OCI-LY3 (cell line): ENCODE results near the gene ASXL3.

Experiments used
- EZH2phosphoT487 ChIP-seq: fragments of 200-600 bp; shearing (Covaris generic); IDR thresholded peaks from 2 replicates; pipeline ENCODE4 v1.6.1; 2018; ENCODE audit warnings: antibody characterized with exemption, mixed run types, low read depth
- TF ChIP-seq, protein P1 (sequence below): fragments of 200-600, 300-600 bp; sonication (generic); IDR thresholded peaks from 2 replicates; pipeline ENCODE4 v1.5.1; 2014; ENCODE audit warnings: antibody characterized with exemption, low read length, low read depth

DNA sequence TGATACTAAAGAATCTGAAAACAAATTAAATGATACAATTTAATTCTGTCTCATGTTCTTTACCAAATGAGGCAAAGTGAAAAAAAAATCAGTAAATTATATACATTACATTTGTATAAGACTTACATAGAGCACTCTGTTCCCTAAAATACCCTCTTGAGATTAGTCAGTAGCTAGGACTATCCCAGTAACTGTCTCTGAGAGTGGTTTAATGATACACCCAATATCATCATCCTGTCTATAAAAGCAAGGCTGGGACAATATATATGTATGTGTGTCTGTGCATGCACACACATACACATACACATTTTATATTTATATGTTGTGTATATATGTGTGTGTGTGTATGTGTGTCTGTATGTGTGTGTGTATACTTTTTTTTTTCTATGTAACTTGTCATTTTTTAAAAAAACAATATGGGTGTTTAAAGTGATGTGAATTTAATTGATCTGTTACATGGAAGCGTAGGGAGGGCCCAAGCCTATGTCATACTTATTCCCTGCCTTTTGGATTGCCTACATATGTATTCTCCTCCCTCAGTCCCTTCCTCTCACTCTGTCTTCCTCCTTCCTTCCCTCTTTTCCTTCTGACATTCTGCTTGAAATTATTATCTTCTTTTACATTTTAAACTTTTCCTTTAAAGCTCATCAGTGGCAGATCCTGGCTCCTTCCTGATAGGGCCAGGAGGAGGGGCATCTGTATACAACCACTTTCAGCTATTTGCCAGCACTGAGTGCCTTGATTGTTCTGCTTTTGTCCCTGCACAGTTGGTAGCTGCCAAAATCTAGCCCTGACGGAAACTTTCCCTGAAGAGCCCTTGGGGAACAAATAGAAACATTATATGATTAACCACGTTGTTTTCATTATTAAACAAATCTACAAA is 6.8 kb downstream of the ASXL3 start:
- TF ChIP-seq, protein P1, sequence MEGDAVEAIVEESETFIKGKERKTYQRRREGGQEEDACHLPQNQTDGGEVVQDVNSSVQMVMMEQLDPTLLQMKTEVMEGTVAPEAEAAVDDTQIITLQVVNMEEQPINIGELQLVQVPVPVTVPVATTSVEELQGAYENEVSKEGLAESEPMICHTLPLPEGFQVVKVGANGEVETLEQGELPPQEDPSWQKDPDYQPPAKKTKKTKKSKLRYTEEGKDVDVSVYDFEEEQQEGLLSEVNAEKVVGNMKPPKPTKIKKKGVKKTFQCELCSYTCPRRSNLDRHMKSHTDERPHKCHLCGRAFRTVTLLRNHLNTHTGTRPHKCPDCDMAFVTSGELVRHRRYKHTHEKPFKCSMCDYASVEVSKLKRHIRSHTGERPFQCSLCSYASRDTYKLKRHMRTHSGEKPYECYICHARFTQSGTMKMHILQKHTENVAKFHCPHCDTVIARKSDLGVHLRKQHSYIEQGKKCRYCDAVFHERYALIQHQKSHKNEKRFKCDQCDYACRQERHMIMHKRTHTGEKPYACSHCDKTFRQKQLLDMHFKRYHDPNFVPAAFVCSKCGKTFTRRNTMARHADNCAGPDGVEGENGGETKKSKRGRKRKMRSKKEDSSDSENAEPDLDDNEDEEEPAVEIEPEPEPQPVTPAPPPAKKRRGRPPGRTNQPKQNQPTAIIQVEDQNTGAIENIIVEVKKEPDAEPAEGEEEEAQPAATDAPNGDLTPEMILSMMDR: no peak
- TF ChIP-seq EZH2phosphoT487: no peak
